Occipital lobe (tissue), 2 donors: ENCODE measurements around the gene IL23R. TPM values are rescaled to one million over a fixed set of nuclear protein-coding genes. Genes with fewer than 3 reads are reported as not detected.
"Not testable (repeated sequence)": the region's sequence is repeated elsewhere in the genome, so short reads cannot be mapped to it uniquely, and the experiment has no call there.

Experiments used
- DNase-seq: peaks from one replicate; lab custom pipeline; 2025; lab: John Stamatoyannopoulos, UW
- total RNA-seq: library from RNA; depleted of rRNA; stranded (reverse); fragments of >200 nt; gene quantifications from one replicate; pipeline ENCODE4 v1.2.3, GENCODE V29; 2014

The IL23R gene, protein sequence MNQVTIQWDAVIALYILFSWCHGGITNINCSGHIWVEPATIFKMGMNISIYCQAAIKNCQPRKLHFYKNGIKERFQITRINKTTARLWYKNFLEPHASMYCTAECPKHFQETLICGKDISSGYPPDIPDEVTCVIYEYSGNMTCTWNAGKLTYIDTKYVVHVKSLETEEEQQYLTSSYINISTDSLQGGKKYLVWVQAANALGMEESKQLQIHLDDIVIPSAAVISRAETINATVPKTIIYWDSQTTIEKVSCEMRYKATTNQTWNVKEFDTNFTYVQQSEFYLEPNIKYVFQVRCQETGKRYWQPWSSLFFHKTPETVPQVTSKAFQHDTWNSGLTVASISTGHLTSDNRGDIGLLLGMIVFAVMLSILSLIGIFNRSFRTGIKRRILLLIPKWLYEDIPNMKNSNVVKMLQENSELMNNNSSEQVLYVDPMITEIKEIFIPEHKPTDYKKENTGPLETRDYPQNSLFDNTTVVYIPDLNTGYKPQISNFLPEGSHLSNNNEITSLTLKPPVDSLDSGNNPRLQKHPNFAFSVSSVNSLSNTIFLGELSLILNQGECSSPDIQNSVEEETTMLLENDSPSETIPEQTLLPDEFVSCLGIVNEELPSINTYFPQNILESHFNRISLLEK
- total RNA-seq = not detected

DNA sequence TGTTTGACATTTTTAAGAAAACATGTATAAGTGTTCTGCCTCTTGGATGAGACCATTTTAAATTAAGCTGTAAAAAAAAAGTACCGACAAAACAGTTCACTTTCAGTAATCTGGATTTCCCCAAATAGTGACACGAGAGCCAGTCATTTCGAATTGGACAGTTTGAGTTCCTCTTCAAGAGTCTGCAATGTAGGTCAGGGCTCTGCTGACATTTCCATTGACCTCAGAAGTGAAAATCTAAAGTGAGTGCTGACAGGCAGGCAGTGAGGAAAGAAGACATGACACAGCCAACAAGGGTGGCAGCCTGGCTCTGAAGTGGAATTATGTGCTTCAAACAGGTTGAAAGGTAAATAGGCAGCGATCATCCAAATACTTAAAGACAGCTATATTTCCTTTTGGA is at the start of gene IL23R:
Gene IL23R, plus strand, starts transcription at position 259 of the 400 bp plus-strand sequence. CDS start 1,667 bp downstream, outside the sequence.
- no peak for DNase-seq

DNA sequence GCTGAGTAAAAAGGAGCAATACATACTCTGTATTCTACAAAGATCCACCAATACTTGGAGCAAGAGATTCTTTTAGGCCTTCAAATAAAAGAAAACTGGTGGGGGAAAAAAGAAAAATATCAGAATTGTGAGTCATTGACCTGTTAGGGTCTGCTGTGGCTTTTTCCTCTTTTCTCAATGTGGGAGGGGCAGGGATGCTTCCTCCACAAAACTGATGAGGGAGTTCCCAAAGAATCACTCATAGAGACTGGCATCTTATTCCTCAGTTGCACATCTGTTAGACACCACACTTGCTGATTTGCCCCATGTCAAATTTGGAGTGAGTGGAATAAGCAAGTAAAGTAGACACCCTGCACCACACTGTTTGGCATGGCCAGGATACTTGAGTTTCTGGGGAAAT is 48.1 kb upstream of the IL23R start:
- DNase-seq = no peak

DNA sequence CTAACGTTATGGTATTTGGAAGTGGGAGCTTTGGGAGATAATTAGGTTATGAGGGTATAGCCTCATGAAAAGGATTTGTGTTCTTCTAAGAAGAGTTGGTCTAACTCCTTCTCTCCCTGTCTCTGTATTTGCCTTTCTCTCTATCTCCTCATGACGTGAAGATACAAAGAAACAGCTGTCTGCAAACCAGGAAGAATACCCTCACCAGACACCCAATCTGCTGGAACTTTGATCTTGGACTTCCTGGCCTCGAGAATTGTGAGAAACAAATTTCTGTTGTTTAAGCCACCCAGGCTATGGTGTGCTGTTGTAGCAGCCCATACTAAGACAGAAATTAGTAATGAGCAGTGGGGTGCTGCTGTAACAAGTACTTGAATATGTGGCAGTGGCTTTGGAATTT is 47.6 kb upstream of the IL23R start:
- DNase-seq = no peak

DNA sequence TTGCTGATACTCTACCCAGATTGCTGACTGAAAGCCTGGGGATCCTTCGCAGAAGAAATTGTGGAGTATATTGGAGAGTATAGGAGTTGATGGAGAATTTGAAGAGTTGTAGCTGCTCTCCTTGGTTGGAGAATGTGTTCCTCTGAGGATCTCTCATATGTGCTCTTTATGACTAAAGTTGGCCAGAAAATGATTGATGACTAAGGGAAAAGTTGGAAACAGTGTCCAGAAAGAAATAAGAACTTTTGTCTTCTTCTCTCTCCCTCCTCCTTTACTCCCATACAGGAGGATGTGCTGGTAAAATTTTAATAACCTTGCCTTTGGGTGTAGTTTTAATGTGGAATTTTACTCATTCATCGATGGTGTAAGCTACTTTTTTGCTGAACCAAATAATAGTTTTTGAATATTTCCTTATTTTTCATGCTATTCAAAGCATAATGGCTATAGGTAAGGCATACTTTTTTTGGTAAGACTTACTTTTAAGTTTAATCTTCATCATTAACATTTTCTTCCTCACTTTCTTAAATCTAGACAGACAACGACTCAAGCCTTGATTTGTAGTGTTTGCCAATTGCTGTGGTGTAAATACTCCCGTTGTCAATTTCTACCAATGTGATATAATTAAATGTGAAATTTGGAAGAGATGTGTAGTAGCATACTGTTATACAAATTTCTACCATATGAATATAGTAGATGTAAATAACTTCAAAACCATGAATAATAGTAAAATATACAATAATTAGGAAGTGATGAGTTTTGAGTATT is 45.2 kb upstream of the IL23R start:
- DNase-seq = no peak

DNA sequence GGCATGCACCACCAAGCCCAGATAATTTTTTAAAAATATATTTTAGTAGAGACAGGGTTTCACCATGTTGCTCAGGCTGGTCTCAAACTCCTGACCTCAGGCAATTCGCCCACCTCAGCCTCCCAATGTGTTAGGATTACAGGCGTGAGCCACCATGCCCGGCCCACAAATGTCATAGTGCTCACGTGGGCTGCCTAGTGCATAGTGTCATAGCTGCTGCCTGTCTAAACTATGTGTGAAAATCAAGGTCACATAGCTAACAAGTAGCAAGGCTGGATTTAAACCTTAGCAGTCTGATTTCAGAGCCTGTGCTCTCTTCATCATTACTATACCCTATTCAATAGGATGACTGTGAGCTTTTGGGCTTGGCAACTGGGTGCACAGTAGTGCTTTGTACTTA is 41.8 kb upstream of the IL23R start:
- DNase-seq = no peak

DNA sequence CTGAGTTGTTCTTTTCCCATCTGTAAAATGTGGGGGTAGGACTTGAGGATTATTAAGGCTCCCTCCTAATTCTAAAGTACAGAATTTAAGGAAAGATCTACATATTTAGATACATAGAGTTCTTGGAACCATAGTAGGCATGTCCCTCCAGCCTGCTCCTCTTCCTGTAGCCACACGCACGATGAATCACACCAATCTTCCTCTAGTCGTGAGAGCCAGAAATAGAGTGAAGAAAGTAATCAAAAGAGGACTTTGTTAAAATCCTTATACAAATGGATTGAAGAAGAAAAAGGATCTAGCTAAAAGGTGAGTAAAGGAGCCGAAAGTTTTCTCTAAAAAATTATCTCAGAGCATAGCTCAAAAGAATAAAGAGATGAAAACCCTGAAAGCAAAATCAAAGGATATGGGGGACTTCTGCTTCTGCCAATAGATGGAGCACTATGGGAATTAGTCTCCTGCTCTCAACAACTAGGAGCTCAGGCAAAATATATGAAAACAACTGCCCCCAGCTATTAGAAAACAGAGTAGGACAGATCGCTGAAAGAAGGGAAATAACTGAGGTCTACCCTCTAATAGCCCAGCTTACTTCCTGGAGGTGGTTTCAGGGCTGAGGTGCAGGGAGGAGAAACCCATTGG is 40.0 kb upstream of the IL23R start:
- DNase-seq = no peak

DNA sequence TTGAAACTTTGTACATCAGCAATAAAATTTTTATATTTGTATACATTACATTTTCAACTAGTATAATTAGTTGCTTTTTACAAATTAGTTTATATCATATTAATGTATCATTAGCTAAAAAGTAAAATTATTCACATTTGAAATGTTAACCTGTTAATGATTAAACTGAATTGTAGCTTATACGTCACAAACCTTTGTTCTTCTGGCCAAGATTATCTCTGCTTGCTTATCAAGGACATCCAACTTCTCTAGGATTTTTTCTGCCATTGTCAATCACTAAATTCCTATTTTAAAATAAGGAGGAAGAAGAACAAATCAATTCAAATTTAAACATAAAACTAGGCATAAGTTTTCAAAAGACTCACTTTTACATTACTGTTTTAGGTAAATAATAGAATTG is 39.3 kb upstream of the IL23R start:
- no peak for DNase-seq

DNA sequence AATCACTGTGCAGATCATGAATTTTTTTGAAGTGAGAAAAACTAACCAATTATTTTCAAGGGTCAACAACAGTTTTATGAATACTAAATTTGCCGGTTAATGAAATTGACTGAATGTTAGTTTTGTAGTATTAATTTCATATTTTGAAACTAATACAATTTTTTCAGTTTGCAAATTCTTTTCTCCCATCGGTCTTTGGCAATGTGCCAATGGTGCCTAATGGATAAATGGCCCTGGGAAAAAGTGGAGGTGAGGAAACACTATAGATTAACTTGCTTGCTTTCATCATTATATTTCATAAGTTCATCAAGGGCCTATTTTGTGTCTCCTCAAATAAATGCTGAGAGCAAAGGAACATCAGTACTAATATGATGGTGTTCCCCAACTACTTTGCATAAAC is 35.6 kb upstream of the IL23R start:
- no peak for DNase-seq

DNA sequence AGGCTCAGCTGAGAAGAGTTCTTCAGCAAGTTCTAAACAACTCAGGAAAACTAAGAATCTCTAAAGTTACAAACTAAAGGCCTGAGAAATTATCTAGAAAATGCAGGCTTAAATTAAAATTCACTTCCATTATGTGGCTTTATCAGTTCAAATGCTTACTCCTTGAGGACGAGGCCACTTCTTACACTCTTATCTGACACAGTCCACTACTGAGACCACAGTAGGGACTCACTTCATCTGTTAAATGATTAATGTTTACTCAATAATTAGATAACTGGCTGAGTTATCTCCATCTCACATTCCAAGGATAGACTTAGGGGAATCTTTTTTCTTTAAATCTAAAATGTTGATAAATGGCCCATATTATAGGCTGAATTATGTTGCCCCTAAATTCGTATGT is 33.1 kb upstream of the IL23R start:
- no peak for DNase-seq

DNA sequence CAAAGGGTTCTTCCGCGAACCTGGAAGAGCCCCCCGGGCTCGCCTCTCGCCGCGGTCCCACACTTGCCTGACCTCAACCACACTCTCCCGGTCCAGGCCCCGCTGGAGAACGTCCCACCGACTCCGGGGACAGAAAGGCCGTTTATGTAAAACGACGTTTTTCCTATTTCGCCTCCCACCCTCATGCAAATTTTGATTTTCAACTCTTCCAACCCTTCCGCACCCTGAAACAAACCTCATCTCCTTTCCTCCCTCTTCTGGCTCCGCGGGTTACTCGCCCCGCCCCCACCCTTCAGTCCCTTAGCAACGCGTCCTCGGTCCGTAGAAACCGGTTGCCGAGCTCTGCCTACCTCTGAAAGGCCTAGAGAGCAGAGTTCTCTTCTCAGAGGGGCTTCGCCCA is 31.6 kb upstream of the IL23R start, which contains the start of gene C1orf141:
Gene C1orf141, minus strand, starts transcription at position 276 of the 400 bp plus-strand sequence. CDS start 7,730 bp downstream, outside the sequence.
- DNase-seq = no peak

DNA sequence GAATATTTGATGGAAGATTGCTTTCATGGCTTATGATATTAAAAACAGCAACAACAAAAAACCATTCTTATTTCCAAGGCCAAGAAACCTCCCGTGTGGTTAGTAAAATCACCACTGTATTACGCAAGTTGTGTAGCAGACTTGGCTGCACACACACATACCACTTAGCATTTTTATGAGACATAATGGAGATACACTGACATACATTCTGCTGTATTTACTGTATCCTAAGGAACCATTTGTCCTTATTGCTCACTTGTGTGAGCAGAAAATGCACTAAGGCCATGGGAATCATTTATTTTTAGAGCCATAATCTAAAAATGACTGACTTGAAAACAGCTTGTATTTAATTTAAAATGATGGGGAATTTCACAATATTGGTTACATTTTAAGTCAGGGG is 30.9 kb upstream of the IL23R start:
- DNase-seq = no peak

DNA sequence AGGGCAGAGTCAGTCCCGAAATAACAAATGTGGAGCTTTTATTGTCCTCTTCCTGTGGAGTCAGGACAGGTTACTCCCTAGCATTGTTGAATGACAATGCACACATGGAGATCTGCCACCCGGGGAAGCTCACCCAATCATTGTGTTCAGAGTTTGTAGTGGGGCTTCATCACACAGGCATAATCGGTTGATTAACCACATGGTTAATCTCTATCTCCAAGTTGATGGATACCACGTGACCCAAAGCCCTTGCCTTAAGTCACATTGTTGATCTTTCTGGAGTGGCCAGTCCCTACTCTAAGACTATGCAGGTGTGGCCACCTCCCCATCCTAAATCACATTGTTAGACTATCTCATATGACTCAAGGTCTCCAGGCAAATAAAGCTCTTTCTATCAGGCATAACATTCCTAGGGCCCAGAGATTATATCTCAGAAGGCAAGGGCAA is 28.9 kb upstream of the IL23R start:
- no peak for DNase-seq

DNA sequence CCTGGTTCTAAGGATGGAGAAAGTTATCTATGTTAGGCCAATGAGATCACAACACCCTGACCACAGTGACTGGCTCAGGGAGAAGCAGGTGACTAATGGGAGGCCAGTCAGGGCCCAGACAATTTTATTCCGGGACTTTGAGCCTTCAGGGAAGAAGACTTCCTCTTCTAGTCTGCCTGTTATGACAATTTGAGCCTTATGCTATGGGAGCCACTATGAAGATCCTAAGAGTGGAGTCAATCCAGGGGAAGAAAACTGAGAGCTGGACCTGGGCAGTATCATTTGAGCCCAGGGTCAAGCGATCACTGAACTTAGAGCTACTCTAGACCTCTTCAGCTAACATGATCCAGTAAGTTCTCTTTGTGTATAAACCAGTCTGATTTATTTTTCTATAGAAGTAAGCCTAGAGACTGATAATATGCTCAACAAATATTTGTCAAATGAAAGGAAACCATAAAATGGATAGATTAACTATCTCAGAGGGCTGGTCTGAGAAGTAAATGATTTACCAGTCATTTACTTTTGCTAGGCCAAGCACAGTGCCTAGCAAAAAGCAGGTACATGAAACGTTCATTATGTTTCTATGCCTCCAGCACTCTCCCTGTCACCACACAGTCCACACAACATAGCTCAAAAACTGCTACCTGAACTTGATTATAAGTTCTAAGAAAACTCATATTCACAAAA is 27.3 kb upstream of the IL23R start:
- no peak for DNase-seq

DNA sequence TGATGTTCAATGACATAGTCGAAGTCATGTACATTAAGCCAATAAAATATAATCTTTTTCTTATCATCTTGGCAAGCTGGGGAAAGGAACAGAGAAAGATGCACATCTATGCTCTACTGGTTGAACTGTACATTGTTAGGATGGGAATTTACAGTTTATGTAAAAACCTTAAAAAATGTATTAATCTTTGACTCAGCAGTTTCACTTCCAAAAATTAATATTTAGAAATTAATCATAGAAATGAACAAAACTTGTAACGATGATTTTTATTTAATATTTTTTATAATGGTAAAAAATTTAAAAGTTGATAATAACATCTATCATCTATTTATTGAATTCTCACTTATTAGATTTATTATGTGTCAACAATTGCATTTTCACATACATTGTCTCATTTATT is 25.8 kb upstream of the IL23R start:
- DNase-seq = no peak

DNA sequence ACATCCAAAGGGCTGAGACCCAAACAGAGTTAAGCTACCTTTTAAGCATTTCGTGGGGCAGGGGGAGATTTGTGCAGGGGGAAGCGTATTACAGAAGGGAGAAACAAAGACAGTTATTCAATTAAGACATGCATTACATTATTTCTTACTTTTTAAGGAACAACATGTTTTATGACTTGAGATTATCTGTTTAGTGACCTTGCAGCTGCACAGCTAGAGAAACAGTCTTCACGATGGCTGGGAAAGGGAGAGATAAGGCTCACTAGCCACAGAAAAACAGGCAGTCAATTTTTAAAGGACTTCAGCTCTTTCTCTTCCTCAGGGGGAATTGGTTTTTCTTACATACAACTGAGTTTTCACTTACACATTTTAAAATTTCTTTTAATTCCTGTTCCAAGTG is 24.4 kb upstream of the IL23R start:
- not testable (repeated sequence) for DNase-seq

DNA sequence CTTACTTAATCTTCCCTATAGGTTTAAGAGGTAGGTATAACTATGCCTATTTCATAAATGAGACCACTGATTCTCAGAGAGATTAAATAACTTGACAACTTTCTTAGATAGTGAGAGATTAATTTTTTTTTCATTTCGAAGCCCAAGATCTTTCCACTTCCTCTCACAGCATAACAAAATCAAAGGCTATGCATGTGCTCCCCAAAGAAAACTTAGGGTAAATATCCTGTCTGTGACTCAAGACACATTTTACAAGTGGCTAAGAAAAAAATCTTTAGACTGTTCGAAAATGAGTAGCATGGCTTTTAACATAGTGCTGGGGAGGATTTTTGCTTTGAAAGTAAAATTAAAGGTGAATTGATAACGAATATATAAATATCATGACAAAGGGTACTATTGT is 23.3 kb upstream of the IL23R start:
- DNase-seq = no peak

DNA sequence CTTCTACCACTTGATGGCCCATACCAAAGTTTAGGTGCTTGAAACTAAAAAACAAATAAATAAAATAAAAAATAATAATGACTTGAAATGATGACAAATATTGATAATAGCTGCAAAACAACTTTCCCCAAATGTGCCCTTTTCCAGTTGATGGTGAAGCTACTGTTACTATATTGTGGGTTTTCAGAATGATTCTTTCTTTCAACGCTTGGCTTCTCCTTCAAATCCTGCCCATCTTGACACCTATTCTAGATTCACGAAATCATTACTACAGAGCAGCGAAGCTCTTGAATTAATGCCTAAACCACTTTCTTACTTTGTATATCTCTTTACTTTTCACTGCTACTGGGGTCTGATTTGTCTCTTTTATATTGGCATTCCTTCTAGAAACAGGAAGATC is 22.3 kb upstream of the IL23R start:
- DNase-seq = no peak

DNA sequence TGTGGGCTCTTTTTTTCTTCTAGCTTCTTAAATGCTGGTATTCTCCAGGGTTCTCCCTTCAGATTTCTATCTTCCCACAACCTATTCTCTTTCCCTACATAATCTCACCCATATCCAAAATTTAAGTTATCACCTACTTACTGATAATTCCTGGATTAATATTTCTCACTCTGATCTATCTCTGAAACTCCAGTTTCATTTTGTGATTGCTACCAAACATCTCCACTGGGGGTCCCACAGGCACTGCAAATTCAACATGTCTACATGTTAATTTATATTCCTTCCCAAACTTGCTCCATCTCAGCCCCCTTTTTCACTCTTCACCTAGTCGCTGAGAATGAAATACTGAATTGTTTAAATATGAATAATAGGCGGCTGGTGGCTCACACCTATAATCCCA is 21.6 kb upstream of the IL23R start:
- no peak for DNase-seq

DNA sequence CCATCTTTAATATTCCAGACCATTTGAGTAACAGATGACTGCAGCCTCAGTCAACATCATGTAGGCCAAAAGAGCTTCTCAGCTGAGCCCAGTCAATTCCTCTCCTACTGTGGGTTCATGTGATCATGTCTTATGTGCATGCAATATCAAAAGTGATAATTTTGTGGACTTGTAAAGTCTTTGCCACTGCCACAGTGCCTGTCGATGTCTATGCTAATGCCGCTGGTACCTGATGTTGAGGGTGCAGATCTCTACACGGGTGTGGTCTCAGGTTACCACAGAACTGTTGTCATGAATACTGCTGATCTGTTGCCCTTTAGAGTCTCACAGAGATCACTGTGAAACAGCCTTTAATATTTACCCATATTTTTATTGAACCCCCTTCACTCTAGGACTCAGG is 20.2 kb upstream of the IL23R start:
- no peak for DNase-seq

DNA sequence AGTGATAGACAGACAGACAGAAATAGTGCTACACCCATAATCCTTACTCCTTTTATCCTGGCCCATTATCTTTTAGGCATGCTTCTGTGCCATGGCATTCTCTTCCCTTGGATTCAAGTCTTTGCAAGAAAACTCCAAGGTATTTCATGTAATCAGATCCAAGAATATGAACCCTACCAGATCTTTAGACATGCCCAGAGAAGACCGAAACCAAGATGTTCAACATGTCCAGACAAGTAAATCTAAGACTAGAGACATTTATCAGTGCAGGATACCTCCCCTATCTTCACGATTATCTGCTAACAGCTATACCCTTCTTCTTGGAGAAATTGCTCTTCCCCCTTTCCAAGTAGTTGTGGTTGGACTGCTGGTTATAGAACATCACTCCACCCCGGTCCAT is 19.7 kb upstream of the IL23R start:
- no peak for DNase-seq

DNA sequence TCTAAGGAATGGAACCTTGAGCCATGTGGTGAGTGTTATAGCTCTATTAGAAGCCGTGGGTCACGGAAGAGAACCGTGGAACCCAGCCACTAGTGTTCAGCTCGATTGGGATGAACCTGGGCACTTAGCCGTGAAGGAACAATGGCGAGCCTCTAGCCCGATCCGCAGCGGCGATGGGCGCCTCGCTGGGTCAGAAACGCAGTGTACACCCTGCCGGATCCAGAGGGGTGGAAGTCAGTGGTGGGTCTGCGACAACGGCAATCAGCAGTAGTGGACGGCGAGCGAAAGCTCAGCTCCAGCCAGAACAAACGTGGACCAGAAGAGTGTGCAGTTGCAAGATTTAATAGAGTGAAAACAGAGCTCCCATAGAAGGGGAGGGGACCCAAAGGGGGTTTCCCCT is 18.3 kb upstream of the IL23R start:
- DNase-seq = not testable (repeated sequence)
